ENCODE data around the gene TTC9B.

DNA sequence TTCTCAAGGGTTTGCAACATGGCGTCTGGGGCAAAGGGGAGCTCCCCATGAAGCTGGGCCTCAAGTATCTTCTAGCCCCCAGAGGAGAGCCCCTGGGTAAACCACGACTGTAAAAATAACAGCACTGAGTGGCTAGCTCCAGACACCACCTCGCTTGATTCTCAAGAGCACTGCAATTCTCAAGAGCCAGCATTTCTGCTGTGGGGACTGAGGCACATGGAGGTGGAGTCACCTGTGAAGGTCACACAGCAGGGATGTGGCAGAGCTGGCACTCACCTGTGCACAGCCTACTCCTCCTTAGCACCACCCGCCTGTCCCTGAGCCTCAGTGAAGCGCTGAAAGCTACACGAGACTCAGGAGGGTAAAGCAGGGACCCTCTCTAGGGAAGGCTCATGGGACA is 29.0 kb upstream of the TTC9B start:
- TF ChIP-seq EZH2 (IDR thresholded peaks at IDR 0.05; ENCODE audit: low read depth) = no peak
- TF ChIP-seq, protein P1, sequence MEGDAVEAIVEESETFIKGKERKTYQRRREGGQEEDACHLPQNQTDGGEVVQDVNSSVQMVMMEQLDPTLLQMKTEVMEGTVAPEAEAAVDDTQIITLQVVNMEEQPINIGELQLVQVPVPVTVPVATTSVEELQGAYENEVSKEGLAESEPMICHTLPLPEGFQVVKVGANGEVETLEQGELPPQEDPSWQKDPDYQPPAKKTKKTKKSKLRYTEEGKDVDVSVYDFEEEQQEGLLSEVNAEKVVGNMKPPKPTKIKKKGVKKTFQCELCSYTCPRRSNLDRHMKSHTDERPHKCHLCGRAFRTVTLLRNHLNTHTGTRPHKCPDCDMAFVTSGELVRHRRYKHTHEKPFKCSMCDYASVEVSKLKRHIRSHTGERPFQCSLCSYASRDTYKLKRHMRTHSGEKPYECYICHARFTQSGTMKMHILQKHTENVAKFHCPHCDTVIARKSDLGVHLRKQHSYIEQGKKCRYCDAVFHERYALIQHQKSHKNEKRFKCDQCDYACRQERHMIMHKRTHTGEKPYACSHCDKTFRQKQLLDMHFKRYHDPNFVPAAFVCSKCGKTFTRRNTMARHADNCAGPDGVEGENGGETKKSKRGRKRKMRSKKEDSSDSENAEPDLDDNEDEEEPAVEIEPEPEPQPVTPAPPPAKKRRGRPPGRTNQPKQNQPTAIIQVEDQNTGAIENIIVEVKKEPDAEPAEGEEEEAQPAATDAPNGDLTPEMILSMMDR (conservative IDR thresholded peaks at IDR 0.05) = no peak
